Epidermal melanocyte (primary cell): ENCODE results near the gene TSHZ1.
"Not testable (repeated sequence)": the region's sequence is repeated elsewhere in the genome, so short reads cannot be mapped to it uniquely, and the experiment has no call there.

Source experiments
- DNase-seq: peaks from one replicate; pipeline ENCODE4 v3.0.0; 2011; ENCODE audit warnings: low spot score; ENCODE audit not compliant: insufficient read length

TSHZ1 gene

GRCh38 chr18:75183973-75184493, 26.6 kb upstream of the TSHZ1 start:
- no peak for DNase-seq

- no peak for DNase-seq
Observed at GRCh38 chr18:75185460-75185859, 25.1 kb upstream of the TSHZ1 start.

GRCh38 chr18:75187702-75188101, 22.9 kb upstream of the TSHZ1 start:
- DNase-seq: not testable (repeated sequence)

- no peak for DNase-seq
Observed at GRCh38 chr18:75189696-75190095, 20.9 kb upstream of the TSHZ1 start.

- peak; percentile 1 for DNase-seq
Observed at GRCh38 chr18:75192899-75193298, 17.7 kb upstream of the TSHZ1 start.

- no peak for DNase-seq
Observed at GRCh38 chr18:75198036-75198435, 12.6 kb upstream of the TSHZ1 start.

- no peak for DNase-seq
Observed at GRCh38 chr18:75199327-75199726, 11.3 kb upstream of the TSHZ1 start.

- no peak for DNase-seq
Observed at GRCh38 chr18:75200071-75200470, 10.5 kb upstream of the TSHZ1 start.

- DNase-seq: no peak
Observed at GRCh38 chr18:75200605-75201280, 9.9 kb upstream of the TSHZ1 start.

- DNase-seq: no peak
Observed at GRCh38 chr18:75201282-75202270, 9.0 kb upstream of the TSHZ1 start.

GRCh38 chr18:75202696-75203365, 7.8 kb upstream of the TSHZ1 start:
- no peak for DNase-seq

- no peak for DNase-seq
Observed at GRCh38 chr18:75203416-75204268, 7.0 kb upstream of the TSHZ1 start.

- no peak for DNase-seq
Observed at GRCh38 chr18:75204269-75204731, 6.3 kb upstream of the TSHZ1 start.

GRCh38 chr18:75204732-75205513, 5.7 kb upstream of the TSHZ1 start:
- DNase-seq: no peak

GRCh38 chr18:75205514-75206132, 5.0 kb upstream of the TSHZ1 start:
- no peak for DNase-seq

GRCh38 chr18:75206452-75207309, 3.9 kb upstream of the TSHZ1 start:
- DNase-seq: no peak

GRCh38 chr18:75207310-75208154, 3.1 kb upstream of the TSHZ1 start:
- DNase-seq: no peak
